Mucosa of stomach (tissue), 1 donor: ENCODE data around the gene CCL8.

ENCODE experiments used
- H3K27me3 ChIP-seq: one replicate; pipeline ENCODE4 v1.7.0; 2013; ENCODE audit warnings: mild to moderate bottlenecking, low read length; ENCODE audit not compliant: control insufficient read depth, insufficient read depth
- H3K36me3 ChIP-seq: one replicate; pipeline ENCODE4 v1.7.0; 2013; ENCODE audit warnings: low read length; ENCODE audit not compliant: control insufficient read depth, insufficient read depth
- H3K4me1 ChIP-seq: one replicate; pipeline ENCODE4 v1.7.0; 2013; ENCODE audit warnings: mild to moderate bottlenecking, low read length; ENCODE audit not compliant: control insufficient read depth, insufficient read depth
- H3K4me3 ChIP-seq: one replicate; pipeline ENCODE4 v1.7.0; 2013; ENCODE audit warnings: low read length
- H3K9ac ChIP-seq: one replicate; pipeline ENCODE4 v1.7.0; 2013; ENCODE audit warnings: mild to moderate bottlenecking, low read length, moderate library complexity
- H3K9me3 ChIP-seq: one replicate; pipeline ENCODE4 v1.7.0; 2013; ENCODE audit warnings: mild to moderate bottlenecking, low read length, moderate library complexity; ENCODE audit not compliant: control insufficient read depth
- donor health status: Pancreatic carcinoma.

CCL8 gene

GRCh38 chr17:34319039-34319483, at the start of gene CCL8:
TSS of gene CCL8 (plus strand) at chr17:34319435. CDS start at chr17:34319502, 67 bp downstream.
- no peaks in the 10 kb centered on the region for H3K4me1 ChIP-seq
- H3K9ac ChIP-seq, result no peak within 1 kb of the TSS
- H3K4me3 ChIP-seq, result no peak within 1 kb of the TSS
- no peaks in the 10 kb centered on the region for H3K9me3 ChIP-seq
- H3K36me3 ChIP-seq, result no peaks in the 10 kb centered on the region
- no peaks in the 10 kb centered on the region for H3K27me3 ChIP-seq

GRCh38 chr17:34269969-34270368, 49.3 kb upstream of the CCL8 start, which contains the start of gene CCL7:
TSS of gene CCL7 (plus strand) at chr17:34270221. CDS start at chr17:34270291, 70 bp downstream.
- no peaks in the 10 kb centered on the region for H3K9me3 ChIP-seq
- no peak within 1 kb of the TSS for H3K4me3 ChIP-seq
- no peaks in the 10 kb centered on the region for H3K36me3 ChIP-seq
- no peaks in the 10 kb centered on the region for H3K27me3 ChIP-seq
- no peak within 1 kb of the TSS for H3K9ac ChIP-seq
- H3K4me1 ChIP-seq, result no peaks in the 10 kb centered on the region

DNA sequence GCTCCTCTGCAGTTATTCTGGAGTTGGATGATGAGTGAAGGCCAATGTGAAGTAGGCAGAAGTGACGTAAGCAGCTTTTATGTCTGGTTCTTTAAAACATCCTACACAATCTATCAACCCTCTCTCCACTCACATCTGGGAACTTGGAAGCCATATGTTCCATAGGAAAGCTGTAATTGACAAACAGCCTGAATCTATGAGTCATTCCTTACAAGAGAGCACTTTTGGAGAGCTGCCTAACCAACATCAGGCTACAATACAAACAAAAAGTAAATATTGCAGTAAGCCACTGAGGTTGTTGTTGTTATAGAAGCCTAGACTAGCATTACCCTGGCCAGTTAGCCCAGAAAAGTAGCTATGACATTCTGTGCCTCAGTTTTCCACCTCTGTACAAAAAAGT, 43.4 kb upstream of the CCL8 start:
- Histone ChIP-seq H3K36me3 (no peaks in the 10 kb centered on the region), H3K9ac (no peak overlapping the region), H3K27me3 (no peaks in the 10 kb centered on the region), H3K4me3 (no peak overlapping the region), H3K9me3 (no peaks in the 10 kb centered on the region), H3K4me1 (no peaks in the 10 kb centered on the region)

GRCh38 chr17:34276826-34277225, 42.4 kb upstream of the CCL8 start:
- no peak overlapping the region for H3K4me3 ChIP-seq
- H3K9ac ChIP-seq, result no peak overlapping the region
- H3K4me1 ChIP-seq, result no peaks in the 10 kb centered on the region
- H3K36me3 ChIP-seq, result no peaks in the 10 kb centered on the region
- H3K9me3 ChIP-seq, result no peaks in the 10 kb centered on the region
- no peaks in the 10 kb centered on the region for H3K27me3 ChIP-seq

DNA sequence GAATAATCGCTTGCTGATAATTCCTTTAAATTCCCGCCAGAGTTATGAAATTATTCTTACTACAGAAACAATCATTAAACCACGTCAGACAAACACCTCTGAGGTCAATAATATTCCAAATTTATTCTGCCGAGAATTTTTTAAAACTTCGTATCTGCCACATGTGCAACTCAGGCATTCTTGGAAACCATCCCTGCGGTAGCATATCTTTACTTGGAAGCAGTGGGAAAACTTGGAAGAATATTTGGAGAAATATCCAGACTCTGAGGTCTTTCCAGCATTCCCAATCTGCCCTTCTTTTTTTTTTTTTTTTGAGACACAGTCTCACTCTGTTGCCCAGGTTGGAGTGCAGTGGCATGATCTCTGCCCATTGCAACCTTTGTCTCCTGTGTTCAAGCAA, 35.7 kb upstream of the CCL8 start:
- Histone ChIP-seq H3K9me3 (no peaks in the 10 kb centered on the region), H3K4me3 (no peak overlapping the region), H3K4me1 (no peaks in the 10 kb centered on the region), H3K36me3 (no peaks in the 10 kb centered on the region), H3K9ac (no peak overlapping the region), H3K27me3 (no peaks in the 10 kb centered on the region)

DNA sequence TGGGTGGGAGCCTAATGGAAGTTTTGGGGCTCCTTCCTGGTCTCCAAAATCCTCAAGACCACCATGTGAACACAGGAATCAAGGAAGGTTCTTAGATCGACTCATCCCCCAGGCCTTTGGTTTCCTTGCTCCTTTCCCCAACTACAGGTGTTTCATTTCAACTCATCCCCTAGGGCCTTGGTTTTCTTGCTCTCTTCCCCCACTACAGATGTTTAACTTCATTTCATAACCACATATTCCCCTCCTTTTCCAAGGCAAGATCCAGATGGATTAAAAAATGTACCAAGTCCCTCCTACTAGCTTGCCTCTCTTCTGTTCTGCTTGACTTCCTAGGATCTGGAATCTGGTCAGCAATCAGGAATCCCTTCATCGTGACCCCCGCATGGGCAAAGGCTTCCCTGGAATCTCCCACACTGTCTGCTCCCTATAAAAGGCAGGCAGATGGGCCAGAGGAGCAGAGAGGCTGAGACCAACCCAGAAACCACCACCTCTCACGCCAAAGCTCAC, 33.9 kb upstream of the CCL8 start, which contains the start of gene CCL11:
CCL11 (plus strand) TSS at position 457 of the 507 bp plus-strand sequence. CDS start 67 bp downstream, outside the sequence.
- Histone ChIP-seq H3K4me3 (no peak within 1 kb of the TSS), H3K9me3 (no peaks in the 10 kb centered on the region), H3K27me3 (no peaks in the 10 kb centered on the region), H3K9ac (no peak within 1 kb of the TSS), H3K36me3 (no peaks in the 10 kb centered on the region), H3K4me1 (no peaks in the 10 kb centered on the region)

- Histone ChIP-seq H3K36me3 (no peaks in the 10 kb centered on the region), H3K4me1 (no peaks in the 10 kb centered on the region), H3K4me3 (no peak overlapping the region), H3K9ac (no peak overlapping the region), H3K9me3 (no peaks in the 10 kb centered on the region), H3K27me3 (no peaks in the 10 kb centered on the region)
Observed at GRCh38 chr17:34287875-34288274, 31.4 kb upstream of the CCL8 start.

GRCh38 chr17:34290586-34290985, 28.6 kb upstream of the CCL8 start:
- no peaks in the 10 kb centered on the region for H3K36me3 ChIP-seq
- no peak overlapping the region for H3K9ac ChIP-seq
- H3K4me3 ChIP-seq, result no peak overlapping the region

GRCh38 chr17:34291721-34292348, 27.4 kb upstream of the CCL8 start:
- Histone ChIP-seq H3K36me3 (no peaks in the 10 kb centered on the region), H3K27me3 (no peaks in the 10 kb centered on the region), H3K9ac (no peak overlapping the region), H3K4me3 (no peak overlapping the region), H3K4me1 (no peaks in the 10 kb centered on the region), H3K9me3 (no peaks in the 10 kb centered on the region)

More at GRCh38 chr17:34290586-34290985, 28.6 kb upstream of the CCL8 start:
- no peaks in the 10 kb centered on the region for H3K4me1 ChIP-seq
- no peaks in the 10 kb centered on the region for H3K27me3 ChIP-seq
- no peaks in the 10 kb centered on the region for H3K9me3 ChIP-seq

DNA sequence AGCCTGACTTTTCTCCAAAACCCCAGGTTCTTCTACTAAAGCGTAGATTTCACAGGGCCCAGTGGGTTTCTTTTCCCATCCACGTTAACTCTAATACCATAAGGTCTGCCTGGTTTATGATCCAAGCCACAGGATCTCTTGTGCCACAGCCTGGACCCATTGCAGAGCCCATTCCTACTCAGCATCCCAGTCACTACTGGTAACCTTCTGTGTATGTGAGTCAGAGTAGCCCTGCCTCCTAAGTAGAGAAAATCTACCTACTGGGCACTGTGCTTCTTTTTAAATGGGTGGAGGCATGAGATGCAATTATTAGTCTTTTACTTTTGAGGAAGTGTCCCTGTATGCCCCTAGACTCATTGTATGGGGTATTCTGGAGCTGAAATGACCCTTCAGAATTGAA, 20.2 kb upstream of the CCL8 start:
- no peaks in the 10 kb centered on the region for H3K27me3 ChIP-seq
- no peaks in the 10 kb centered on the region for H3K4me1 ChIP-seq
- H3K36me3 ChIP-seq, result no peaks in the 10 kb centered on the region
- no peaks in the 10 kb centered on the region for H3K9me3 ChIP-seq
- no peak overlapping the region for H3K4me3 ChIP-seq
- H3K9ac ChIP-seq, result no peak overlapping the region

DNA sequence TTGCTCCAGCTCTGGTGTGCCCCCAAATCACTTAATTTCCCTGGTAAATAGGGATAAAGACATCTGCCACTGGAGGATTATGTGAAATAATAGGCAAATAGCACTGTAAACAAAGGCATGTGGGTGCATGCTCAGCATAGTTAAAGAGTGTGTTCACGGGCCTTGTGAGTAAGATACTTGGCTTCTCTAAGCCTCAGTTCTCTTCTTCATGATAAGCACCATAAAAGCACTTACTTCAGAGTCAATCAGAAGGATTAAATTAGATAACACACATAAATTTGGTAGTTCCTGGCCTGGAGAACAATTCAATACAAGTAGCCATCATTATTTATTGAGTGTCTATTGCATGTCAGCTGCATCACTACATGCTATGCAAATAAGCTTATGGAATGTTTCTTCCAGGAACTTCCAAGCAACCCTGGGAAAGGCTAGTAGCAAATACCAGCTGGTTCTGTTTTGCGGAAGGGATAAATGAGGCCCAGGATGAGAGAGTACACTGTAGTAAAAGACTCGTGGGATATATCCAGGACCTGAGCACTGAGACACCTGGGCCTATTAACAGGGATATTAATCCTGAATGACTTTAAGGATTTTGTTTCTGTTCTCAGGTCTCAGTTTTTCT, 19.2 kb upstream of the CCL8 start:
- no peaks in the 10 kb centered on the region for H3K9me3 ChIP-seq
- H3K27me3 ChIP-seq, result no peaks in the 10 kb centered on the region
- H3K36me3 ChIP-seq, result no peaks in the 10 kb centered on the region
- H3K9ac ChIP-seq, result no peak overlapping the region
- H3K4me1 ChIP-seq, result no peaks in the 10 kb centered on the region
- no peak overlapping the region for H3K4me3 ChIP-seq

GRCh38 chr17:34300652-34301370, 18.4 kb upstream of the CCL8 start:
- Histone ChIP-seq H3K4me1 (no peaks in the 10 kb centered on the region), H3K27me3 (no peaks in the 10 kb centered on the region), H3K4me3 (no peak overlapping the region), H3K36me3 (no peaks in the 10 kb centered on the region), H3K9me3 (no peaks in the 10 kb centered on the region), H3K9ac (no peak overlapping the region)
